T-helper 1 cell (primary cell): ENCODE measurements around the gene CELF2.

ENCODE experiments used
- DNase-seq, 5 donors: peaks; one replicate each; pipeline ENCODE4 v3.0.0-alpha.2; 2012 to 2020

Gene CELF2

DNA sequence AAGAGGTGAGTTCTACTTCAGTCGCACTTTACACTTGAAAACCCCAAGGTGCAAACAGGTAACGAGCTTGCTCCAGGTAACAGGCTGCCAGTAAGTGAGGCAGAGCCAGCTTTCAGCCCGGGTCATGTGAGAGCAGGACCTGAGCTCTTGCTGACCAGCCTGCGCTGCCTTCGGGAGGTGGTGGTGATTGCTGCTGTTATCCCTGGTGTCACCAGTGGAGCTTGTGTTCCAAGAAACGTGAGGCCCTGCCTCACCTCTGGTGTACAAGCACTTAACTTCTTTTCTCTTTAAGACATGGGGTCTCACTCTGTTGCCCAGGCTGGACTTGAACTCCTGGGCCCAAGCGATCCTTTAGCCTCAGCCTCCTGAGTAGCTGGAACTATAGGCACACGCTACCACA is 265.0 kb downstream of the CELF2 start:
- DNase-seq = no peak

DNA sequence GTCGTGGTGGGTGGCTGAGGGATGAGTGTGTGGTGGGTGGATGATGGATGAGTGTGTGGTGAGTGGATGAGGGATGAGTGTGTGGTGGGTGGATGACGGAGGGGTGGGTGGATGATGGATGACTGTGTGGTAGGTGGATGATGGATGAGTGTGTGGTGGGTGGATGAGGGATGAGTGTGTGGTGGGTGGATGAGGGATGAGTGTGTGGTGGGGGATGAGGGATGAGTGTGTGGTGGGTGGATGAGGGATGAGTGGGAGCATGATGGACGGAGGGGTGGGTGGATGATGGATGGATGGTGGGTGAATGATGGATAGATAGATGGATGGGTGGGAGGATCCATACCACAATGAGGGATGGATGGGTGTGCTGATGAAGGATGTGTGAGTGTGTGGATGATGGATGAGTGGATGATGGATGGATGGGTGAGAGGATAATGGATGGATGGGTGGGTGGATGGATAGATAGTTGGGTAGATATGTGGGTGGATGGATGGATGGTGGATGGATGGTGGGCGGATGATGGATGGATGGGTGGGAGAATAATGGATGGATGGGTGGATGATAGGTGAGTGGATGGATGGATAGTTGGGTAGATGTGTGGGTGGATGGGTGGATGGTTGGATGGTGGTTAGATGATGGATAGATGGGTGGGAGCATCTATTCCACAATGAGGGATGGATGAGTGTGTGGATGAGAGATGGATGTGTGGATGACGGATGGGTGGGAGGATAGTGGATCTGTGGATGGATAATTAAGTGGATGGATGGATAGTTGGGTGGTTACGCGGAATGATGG is 266.8 kb downstream of the CELF2 start:
- DNase-seq = no peak

DNA sequence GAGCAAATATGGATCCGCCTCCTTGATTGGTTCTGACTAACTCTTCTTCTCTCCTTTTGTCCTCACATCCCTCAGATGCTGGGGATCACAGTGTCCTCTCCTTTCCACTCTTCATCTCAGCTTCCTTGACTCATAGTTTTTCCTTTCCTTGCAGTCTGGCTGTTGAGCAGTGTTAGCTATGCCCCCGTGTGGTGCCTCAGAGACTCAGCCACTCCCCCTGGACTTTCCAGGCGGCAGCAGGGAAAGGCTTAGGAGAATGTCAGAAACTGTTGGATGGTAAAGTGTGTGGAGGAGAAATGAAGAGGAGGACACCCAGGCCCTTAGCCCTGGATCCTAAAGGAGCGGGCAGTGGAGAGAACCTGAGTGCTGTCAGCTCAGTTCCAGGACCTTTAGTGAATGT is 267.5 kb downstream of the CELF2 start:
- no peak for DNase-seq

DNA sequence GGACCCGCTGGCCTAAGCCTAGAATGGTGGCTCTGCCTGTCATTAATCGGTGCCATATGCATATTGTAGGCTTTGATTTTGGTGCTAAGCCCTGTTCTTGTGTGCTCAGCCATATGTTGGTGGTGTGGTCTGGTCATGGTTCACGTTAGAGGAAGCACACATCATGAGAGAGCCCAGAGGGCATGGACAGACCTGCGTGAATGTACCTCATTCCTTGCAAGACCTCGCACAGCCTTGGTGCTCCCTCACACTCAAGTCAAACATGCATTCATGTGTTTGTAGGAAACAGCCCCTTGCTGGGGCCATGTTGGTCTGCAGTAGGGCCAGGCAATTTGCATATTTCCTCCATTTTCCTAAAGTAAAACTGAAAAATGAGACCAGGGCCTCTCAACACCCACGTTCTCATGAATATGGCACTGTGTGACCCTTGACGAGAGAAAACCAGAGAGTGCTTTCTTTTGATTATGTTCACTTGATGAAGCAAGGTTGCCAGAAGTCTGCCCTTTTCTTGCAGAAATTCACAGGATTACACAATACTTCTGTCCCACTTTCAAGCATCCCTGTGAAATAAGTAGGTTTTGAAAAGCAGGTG is 268.7 kb downstream of the CELF2 start:
- DNase-seq = peak in 1 of 5 donors; percentile 21

DNA sequence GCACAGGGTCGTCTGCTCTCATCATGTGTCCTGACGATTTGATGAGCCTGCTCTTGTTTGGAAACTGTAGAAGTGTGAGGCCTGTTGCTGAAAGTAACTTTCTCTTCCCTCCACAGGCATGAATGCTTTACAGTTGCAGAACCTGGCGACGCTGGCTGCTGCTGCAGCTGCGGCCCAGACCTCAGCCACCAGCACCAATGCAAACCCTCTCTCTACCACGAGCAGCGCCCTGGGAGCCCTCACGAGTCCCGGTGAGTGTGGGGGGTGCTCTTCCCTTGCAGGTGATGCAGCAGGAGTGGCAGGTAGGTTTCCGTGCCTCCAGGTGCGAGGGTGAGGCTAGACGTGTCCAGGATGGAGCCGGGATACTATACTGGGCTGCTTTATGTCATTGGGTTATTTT is 270.6 kb downstream of the CELF2 start:
- no peak for DNase-seq

DNA sequence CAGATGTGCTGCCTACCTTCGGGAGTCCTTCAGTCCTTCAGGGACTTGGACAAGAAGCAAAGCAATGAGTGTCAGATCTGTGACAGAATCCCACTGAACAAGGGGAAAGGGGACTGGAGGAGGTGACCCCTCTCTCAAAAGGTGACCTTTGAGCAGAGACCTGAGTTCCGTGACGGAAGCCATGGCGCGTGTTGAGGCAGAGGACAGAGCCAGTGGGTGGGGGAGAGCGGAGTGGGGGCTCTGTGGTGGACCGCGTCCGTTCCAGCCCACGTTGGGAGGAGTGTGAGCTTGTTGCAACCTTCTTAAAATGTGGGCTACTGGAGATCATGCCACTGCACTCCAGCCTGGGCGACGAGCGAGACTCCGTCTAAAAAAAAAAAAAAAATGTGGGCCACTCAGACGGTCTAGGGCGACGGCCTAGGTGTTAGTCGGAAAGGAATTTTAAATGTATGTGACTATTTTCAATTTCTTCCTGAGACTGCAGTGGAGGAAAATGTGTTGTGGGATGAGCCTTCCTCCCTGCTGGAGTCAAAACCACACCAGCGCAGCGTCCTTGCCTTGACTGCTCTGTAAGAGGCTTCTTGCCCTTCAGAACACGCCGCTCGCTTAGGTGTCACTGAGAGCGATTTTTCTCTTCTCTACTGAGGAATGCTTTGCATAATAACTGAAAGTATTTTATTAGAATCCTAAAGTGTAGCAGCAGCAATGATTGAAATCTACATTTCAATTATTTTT is 272.7 kb downstream of the CELF2 start:
- no peak for DNase-seq

DNA sequence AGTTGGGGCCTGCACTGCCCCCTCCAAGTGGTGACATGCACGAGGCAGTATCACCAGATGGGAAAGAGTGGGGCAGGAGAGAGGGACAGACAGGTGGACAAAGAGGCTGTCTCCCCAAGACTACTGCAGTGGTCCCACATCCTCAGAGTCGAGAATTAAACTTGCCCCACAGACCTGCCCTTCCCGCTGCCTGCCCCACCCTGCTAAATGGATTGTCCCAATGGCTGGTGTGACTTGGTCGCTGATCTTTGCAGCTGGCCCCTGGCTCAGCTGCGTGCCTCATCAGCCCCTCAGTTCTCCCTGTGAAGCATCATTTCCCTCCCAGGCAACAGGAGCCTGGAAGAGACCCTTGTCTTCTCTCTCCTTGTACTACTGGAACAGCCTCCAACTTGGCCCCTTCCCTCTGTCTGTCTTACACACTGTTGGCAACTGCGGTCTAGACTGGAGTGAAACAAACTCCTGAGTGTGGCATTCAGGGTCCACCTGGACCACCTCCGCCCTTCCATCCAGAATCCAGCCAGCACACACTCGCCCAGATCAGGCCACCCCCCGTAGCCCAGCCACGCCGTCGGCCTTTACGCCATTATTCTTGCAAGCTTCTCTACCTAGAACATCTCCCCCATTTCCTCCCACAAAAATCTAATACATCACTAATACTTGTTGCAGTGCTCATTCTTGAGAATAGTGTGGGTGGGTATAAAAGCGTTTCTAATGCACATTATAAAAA is 275.1 kb downstream of the CELF2 start:
- no peak for DNase-seq

DNA sequence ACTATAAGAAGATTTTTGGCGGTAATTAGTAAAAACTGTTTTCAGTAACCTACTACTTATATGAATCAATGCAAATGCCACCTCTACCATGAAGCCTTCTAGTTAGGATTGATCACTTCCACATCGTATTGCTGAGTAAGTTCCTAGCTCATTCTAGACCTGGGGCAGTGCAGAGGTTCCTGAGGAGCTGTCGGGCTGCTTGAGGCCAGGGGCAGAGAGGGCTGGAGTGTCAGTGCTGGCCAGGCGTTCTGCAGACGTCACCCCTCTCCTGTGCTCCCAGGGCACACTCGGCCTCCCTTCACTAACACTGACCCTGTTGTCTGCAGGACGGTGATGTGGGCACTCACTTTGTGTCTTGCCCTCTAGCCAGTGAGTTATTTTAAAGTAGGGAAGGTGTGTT is 275.7 kb downstream of the CELF2 start:
- DNase-seq = no peak

DNA sequence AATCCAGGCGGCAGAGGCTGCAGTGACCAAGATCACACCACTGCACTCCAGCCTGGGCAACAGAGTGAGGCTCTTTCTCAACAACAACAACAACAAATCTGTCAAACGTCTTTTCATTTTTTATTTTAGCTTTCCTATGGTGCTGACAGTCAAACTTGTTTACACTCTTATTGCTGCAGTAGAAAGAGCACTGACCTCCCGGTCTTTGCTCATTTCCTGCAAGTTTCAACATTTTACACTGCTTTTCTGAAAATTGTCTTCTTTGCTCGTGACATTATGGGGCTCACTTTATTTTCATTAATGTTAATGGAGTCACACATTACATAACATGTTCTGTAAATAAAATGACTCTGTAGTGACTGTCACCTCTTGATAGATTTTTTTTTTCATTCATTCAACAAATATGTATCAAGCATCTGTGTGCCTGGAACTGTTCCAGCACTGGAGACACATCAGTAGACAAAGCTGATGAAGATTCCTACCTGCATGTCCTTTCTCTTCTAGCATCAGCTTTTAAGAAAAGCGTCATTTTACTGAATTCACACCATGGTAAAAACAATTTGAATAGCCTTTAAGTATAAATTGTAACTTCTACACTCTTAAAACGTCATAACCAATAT is 277.3 kb downstream of the CELF2 start:
- no peak for DNase-seq

DNA sequence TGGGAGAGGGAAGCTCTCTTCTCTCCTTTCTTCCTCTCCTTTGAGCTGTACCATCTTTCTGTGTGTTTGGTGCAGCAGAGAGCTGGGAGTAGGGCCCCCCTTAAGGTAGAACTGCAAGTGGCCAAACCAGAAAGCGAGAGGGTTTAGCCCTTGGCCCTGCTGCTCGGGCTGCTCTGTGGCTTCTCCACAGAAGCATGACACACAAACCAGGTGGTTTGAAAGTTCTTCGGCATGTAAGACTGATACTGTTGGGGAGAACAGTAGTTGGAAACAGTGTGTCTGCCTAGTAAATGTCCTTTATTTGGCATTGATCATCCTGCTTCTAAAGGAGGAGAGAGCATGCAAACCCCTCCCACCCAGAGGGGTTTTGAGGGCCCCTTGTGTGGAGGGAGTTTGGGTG is 277.8 kb downstream of the CELF2 start:
- no peak for DNase-seq

DNA sequence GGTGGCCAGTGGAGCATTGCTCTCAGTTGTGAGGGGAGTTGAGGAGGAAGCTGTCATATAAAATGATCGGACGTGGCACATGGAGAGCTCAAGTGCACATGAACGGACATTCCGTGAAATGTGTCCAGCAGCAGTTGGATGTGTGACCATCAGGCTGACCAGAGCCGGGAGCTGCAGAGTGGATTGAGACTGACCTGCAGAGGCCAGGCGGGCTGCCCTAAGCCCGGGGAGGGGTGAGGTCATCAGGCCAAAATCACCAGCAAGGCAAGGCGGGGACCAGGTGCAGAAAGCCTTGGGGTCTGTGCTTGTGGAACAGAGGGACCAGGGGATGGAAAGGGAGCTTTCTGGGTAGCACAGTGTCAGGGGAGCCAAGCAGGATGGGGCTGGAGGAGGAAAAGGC is 279.5 kb downstream of the CELF2 start:
- no peak for DNase-seq

DNA sequence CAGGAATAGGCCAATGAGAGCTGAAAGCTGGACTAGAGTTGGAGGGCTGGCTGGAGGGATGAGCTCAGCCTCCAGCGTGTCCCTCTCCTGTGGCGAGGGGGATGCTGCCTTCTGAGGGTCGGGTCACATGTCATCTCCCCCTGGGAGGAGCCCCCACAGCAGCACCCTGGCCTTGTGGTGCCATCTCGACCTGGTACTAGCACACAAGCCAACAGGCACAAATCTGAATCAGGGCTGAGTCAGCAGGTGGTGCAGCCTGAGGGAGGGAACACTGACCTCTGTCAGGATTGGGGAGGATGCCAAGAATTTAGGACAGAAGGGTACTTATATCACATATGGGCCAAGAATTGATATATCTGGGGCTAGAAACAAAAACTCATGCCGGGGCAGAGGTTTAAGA is 280.4 kb downstream of the CELF2 start:
- no peak for DNase-seq

DNA sequence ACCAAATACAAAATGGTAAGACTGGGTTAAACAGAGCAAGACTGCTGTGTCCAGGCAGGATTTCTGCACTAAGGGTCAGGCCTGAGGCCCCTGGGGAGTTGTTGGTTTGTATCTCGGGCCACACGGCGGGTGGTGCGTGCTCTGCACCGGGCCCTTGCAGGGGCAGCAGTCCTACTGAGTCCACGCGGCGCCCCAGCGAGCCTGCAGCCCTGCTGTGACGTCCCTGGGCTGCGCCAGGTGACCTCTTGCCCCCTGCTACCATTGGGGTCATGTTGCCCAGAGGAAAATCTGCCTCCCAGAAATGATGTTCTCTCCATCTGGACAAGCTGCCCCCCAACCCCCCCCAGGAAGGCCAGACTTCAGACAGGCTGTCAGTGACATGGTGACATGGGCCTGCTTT is 281.5 kb downstream of the CELF2 start:
- DNase-seq = no peak

DNA sequence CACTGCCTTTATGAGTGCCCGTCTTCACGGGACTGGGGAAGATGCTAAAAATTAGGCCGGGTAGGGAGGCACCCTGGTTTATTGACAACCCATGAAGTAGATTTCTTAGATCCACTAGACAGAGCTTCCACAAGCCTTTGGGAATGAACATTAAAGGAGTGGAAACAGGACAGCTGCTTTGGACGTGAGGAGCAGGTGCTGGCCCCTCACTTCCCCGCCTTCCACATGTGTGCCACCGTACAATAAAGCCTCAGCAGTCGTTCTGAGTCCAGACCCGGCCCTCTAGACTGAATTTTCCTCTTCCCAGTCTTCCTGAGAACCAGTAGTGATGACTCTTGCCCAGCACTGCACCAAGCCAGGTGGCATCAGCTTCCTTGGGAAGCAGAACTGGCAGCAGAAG is 282.4 kb downstream of the CELF2 start:
- DNase-seq = no peak

DNA sequence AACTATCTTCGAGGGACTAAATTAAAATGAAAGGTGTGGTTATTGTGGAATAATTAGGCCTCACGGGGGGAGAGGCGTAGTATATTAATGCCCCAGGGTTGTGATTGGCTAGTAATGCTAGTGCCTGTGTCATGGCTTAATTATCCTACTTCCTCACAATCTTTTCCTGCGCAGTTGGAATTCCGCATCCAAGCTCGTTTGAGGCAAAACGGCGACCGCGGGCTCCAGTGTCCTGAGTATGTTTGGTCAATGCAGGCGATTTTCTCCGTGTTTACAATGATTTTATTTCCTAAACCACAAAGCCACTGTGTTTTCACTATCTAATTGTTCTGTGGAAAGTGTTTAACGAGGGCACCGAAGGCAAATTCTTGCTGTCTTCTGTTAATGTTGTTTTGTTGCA is 282.9 kb downstream of the CELF2 start:
- DNase-seq = no peak

DNA sequence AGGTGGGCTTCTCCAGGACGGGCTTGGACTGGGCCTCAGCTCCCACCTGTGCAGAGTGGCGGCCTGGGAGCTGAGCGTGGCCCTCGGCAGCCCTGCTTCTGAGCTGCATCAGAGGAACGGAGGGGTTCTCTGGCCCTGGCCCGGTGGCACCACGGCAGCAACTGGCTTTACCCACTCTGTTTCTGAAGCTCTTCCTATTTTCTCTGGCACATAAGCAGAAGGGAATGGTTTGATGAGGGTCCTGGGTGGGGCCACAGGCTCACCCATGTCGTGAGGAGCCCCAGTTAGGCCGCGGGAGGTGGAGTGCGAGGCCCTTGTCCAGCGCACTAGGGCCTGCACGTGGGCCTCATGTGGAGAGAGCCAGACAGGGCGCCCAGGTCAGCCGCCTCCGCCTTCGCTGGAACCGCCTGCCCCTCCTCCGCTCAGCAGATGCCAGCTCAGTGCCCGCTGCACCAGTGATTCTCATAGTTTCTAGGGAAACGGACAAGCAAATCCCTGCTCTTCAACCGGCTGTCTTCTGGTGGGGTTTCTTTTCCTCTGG is 284.0 kb downstream of the CELF2 start:
- no peak for DNase-seq

DNA sequence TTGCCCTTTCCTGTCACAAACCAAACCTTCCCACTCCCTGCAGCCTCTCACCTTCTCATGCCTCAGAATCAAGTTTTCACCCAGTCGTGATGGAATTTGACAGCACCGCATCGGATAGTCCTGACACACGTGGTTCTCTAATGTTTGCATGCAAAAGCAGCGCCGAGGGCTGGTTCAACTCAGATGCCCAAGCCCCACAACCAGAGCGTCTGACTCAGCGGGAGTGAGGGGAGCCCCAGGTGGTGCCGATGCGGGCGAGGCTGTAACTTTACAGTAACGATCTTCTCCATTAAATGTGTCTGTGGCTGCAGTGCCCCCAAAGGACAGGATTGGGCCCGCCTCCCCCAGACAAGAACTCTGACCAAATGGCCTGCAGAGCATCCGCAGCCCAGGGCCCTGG is 284.5 kb downstream of the CELF2 start:
- DNase-seq = no peak

DNA sequence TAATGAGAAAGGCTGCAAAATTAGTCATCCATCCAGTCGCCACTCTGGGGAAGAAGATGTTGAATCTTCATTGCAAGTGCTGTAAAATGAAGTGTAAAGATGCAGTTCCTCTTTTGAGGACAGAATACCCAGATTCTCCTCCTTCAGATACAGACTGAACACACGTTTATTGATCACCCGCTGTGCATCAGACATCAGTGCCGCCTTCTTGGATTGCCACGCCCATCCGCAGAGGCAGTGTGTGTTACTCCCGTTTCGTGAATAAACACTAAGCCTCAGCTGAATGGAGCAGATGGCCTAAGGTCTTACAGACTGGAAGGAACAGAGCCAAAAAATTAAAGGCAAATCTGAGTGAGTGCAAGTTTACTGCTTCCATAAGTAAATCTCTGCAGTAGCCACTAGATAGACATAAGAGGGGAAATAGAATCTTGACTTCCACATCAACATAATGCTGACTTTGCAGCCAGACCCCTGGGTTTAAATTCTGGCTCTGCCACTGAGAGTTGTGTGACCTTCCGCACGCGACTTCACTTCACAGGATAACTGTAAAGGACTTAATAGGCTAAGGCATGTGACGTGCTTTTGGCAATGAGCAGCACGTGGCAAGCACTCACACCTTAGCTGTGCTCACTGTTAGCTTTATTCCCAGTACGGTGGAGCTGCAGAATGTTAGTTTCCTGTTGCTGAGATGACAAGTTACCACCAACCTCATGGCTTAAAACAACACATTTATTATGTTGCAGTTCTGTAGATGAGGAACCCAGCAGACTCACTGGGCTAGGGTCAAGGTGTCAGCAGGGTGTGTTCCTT is 285.9 kb downstream of the CELF2 start:
- DNase-seq = no peak

DNA sequence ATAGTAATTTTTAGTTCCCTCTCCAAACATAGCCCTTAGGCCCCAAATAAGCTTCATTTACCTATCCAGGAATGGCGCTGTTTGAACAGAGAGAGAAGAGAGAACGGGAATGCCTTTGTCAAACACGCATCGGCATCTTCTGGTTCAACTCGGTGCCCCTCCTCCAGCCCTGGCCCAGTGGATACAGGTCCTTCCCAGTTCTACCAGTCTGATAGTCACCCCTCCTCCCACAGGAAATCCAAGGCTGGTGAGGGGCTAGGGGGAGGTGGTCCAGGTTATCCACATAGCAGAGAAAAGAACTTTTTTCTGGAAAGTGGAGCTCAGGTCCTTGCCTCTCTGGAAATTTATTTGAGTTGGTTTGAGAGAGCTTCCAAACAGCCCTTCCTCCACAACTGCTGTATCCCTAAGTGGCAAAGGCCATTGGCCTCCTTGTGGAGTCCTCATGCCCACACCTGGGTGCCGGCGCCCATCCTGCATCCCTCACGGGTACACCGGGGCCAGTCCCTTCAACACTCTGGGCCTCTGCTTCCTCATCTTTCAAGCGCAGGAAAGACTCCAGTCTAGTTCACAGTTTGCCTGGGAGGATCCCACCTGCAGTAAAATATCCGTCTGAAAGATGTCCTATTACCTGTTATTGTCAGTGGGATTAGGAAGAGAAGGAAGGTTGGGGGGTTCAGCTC is 287.4 kb downstream of the CELF2 start:
- no peak for DNase-seq

DNA sequence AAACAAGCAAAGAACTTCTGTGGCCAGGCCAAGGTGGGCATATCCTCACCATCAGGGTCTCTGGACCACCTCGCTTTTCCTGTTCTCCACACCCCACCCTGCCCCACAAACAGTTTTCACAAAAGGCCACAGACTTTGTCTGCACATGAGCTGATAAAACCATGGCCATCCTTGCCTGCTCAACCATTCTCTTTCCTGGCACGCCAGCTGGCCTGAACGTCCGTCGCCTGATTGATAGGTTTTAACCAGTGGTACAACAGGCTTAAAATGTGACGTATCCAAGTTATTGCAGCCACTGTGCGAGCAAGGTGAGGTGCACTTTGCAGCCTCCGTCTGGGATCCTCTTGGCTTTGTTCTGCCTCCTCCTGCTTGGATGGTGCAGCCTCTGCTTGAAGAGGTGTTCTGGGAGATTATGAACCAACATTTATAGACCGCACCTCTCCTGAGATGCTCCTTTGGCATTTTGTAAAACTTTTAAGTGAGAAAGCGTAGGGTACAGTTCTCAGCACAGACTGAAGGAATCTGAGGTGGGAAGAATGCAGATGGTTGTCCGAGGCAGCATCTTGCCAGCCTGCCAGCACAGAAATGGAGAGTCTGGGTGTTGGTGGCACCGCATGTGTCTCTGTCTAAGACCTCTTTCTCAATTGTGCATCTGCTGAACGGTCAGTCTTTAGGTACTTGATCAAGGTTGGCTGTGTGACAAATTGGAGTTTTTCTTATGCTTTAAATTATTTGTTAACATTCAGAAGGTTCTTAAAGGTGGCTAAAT is 288.3 kb downstream of the CELF2 start:
- no peak for DNase-seq
